AG10803 (cell line): ENCODE results near the gene BSN.

ENCODE experiments used
- DNase-seq: peaks from one replicate; pipeline ENCODE4 v3.0.0; 2010; ENCODE audit warnings: low read depth
- H3K4me3 ChIP-seq: 2 replicates; pipeline ENCODE4 v1.5.1; 2011; ENCODE audit warnings: mild to moderate bottlenecking, low read length, control low read depth
- CTCF ChIP-seq: conservative IDR thresholded peaks from 2 replicates; pipeline ENCODE4 v1.5.1; 2011; ENCODE audit warnings: mild to moderate bottlenecking, low read length, control low read depth, inconsistent platforms

BSN gene

GRCh38 chr3:49529567-49529966, 24.7 kb upstream of the BSN start:
- no peak overlapping the region for H3K4me3 ChIP-seq
- TF ChIP-seq CTCF = no peak
- DNase-seq = no peak

- TF ChIP-seq CTCF = no peak
- DNase-seq = no peak
- no peak overlapping the region for H3K4me3 ChIP-seq
These were observed 24.0 kb upstream of the BSN start for GRCh38 chr3:49530231-49530630.

DNA sequence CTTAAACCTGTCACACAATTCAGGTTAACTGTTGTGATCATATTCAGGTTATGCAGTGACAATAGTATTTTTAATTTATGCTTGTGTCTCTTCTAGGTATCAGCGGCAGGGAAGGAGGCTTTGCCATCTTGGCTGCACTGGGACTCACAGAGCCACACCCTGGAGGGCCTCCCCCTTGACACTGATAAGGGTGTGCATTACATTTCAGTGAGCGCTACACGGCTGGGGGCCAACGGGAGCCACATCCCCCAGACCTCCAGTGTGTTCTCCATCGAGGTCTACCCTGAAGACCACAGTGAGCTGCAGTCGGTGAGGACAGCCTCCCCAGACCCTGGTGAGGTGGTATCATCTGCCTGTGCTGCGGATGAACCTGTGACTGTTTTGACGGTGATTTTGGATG, 23.6 kb upstream of the BSN start:
- TF ChIP-seq CTCF = no peak
- no peak overlapping the region for H3K4me3 ChIP-seq
- no peak for DNase-seq

- no peak for TF ChIP-seq CTCF
- no peak for DNase-seq
These were observed 23.1 kb upstream of the BSN start for GRCh38 chr3:49531218-49531617.

GRCh38 chr3:49531715-49532114, 22.6 kb upstream of the BSN start:
- no peak overlapping the region for H3K4me3 ChIP-seq
- TF ChIP-seq CTCF = no peak
- no peak for DNase-seq

More at GRCh38 chr3:49531218-49531617, 23.1 kb upstream of the BSN start:
- no peak overlapping the region for H3K4me3 ChIP-seq

- TF ChIP-seq CTCF = no peak
- H3K4me3 ChIP-seq = no peak overlapping the region
- no peak for DNase-seq
These were observed 21.2 kb upstream of the BSN start for GRCh38 chr3:49533031-49533430.

- no peak overlapping the region for H3K4me3 ChIP-seq
- TF ChIP-seq CTCF = no peak
These were observed 20.3 kb upstream of the BSN start for GRCh38 chr3:49533786-49534519.

More at GRCh38 chr3:49533786-49534519, 20.3 kb upstream of the BSN start:
- no peak for DNase-seq
